HG02759 (cell line): ENCODE results near the gene ARHGAP30.
"Not testable (repeated sequence)": the region's sequence is repeated elsewhere in the genome, so short reads cannot be mapped to it uniquely, and the experiment has no call there.

Experiments
- ATAC-seq: cut with Tn5 transposase; IDR thresholded peaks from one replicate; pipeline ENCODE4 v1.9.1; 2021; ENCODE audit warnings: mild to moderate bottlenecking, moderate library complexity; ENCODE audit not compliant: unreplicated experiment

Gene ARHGAP30

GRCh38 chr1:161016683-161017082 is 53.0 kb downstream of the ARHGAP30 start:
- ATAC-seq, result not testable (repeated sequence)

DNA sequence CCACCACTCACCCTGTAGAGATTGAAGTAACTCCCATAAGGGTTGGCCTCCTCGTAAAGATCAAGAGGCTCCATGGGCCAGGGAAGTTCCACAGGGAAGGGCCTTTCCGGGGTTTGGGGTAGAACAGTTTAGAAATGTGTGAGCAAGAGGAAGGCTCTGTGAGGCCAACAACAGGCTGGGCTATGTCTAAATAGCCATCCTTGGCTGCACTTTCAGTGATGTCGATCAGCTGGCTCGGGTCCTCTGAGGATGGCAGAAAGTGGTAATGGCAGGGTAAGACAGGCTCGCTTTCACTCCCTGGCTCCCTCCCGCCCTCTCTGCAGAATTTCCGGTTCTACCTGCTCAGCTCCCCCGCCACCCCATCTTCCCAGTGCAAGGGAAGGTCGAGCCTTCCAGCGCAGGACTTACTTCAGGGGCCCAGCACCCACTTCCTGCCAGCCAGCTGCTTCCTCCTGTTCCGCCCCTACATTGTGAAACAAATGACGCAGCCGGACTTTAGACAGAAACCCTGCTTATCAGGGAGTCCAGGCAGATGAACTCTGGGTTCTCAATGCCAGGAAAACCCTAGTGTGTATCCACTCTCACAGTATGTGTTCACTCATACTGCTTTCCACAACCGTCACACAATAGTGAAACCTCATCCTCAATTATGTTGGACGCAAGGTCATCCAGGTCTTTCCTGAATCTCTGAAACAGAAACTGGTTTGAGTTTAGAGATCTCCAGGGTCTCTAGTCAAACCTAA is 56.0 kb downstream of the ARHGAP30 start:
- ATAC-seq, result peak; percentile 93

- ATAC-seq, result no peak
Observed at GRCh38 chr1:161013131-161013487, 56.6 kb downstream of the ARHGAP30 start.

GRCh38 chr1:161012420-161012819 is 57.3 kb downstream of the ARHGAP30 start:
- no peak for ATAC-seq

GRCh38 chr1:161009602-161010211 is 60.0 kb downstream of the ARHGAP30 start:
- ATAC-seq, result no peak

- ATAC-seq, result no peak
Observed at GRCh38 chr1:161008869-161009510, 60.7 kb downstream of the ARHGAP30 start.

GRCh38 chr1:161007369-161007768 is 62.3 kb downstream of the ARHGAP30 start:
- no peak for ATAC-seq

GRCh38 chr1:161006563-161006962 is 63.1 kb downstream of the ARHGAP30 start:
- ATAC-seq, result no peak

DNA sequence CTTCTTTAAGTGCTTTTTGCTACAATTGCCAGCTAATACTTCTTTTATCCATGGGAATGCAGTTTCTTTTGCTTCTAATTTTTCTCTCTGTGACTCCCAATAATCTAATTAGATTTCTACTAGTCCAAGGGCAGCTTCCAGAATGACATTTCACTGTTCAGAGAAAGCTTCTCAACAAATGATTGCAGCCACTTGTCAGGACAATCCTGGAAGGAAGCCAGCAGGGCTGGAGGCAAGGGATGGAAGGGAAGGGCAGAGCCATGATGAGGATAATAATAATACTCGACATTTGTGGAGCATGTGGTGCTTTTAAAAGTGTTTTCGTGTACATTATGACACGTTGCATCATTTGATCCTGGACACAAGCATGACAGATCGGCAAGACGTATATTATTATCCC is 68.2 kb downstream of the ARHGAP30 start:
- no peak for ATAC-seq

DNA sequence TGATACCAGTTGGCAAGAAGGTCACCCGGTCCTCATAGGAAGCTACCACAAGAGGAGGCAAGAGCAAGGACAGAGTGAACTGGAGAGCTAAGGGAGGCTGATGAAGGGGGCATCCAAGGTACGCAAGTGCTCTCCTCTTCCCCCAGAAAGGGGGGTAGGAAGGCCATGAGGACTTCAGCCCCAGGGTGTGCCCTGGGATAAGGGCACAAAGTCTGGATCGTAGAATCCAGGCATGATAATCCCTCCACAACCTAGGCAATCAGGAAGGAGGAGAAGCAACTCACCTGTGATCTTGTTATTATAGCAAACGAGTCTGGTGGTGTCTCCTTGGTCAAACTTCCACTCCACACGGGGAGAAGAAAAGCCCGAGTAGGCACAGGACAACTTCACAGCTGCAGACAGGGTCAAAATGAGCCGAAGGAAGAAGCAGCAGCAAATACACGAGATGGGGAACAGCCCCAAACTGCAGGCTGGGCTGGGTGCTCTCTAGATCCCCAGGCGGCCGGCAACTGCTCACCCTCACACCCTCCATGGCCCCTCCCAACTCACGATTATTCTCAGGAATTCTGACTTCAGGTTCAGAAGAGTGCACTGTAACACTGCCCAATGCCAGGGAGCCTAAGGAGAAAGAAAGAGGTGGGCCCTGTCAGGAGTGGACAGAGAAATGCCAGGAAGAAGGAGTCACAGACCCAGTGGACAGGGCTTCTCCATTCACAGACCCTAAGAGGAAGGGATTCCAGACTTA is 68.8 kb downstream of the ARHGAP30 start:
- ATAC-seq, result no peak

DNA sequence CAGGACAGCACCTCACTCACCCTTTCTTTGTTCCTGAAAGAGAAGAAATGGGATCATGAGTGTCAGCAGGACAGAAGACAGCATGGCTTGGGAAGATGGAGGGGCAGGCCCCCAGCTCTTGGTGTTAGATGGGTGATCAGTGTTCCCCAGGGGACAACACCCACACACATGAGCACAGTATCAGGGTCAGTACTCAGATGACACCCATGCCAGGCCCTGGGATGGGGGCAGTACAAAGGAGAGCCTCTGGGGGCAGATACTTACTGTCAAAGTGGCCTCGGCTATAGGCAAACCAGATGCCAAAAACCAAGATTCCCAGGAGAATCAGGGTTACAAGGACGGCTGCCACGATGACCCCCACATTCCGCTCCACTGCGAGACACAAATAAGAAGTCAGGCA is 70.3 kb downstream of the ARHGAP30 start:
- no peak for ATAC-seq

DNA sequence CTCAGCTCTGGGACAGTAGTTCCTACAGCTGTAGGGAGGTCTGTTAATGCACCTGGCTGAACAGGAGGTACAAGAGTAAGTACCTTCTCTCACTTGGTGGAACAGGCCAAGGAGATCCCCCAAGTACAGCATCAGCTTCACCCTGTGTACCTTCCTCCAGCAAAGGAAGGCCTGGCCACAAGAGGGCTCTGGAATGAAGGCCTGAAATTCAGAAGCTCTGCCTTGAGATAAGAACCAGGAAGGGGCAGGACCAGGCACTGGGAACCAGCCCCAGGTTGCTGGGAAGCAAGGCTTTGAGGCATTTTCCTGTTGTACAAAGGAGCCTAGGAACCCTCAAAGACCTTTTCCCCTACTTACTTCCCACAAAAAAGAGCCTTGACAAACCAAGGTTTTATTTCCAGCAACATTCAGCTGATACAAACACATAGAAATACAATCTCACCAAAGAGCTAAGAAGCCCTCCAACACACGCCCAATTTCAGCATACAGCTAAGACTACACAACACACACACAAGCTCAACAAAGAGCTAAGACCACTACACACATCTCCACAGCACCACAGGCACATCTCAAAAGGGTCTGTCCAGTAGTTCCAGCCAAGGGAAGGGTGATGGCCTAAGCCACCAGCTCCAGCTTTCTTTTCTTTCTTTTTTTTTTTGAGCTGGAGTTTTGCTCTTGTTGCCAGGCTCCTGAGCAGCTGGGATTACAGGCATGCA is 72.2 kb downstream of the ARHGAP30 start:
- ATAC-seq, result peak; percentile 57
